Skeletal muscle tissue (tissue), 2 donors: ENCODE measurements around the gene PUM2. TPM values are rescaled to one million over a fixed set of nuclear protein-coding genes. Genes with fewer than 3 reads are reported as not detected.

Source experiments
- small RNA-seq: library from RNA; depleted of rRNA; stranded (forward); fragments of <200 nt; gene quantifications from one replicate; pipeline ENCODE3, GENCODE V24; 2014
- total RNA-seq: library from RNA; depleted of rRNA; stranded (reverse); fragments of >200 nt; gene quantifications from one replicate; pipeline ENCODE4 v1.2.3, GENCODE V29; 2014

Gene PUM2
- total RNA-seq, 1 donor from 2014 or later = 80.4 TPM

Small RNA genes lying within 50 kb of the gene (small RNA-seq; reads per million reads assigned to genes)
- gene RNU7-113P = not detected

Other genes starting within 250 kb of the PUM2 start
- gene SDC1, start 125.7 kb downstream of the PUM2 start, total RNA-seq = 2.1 TPM
- gene RHOB, start 96.2 kb upstream of the PUM2 start, total RNA-seq = 146 TPM